Small intestine (tissue), 7 donors: ENCODE data around the gene HS6ST3. TPM values are rescaled to one million over a fixed set of nuclear protein-coding genes. Genes with fewer than 3 reads are reported as not detected.

Source experiments
- DNase-seq, 2 donors: peaks; one replicate each; pipeline versions ENCODE4 v3.0.0 to v3.0.0-alpha.2; 2013
- FAIRE-seq: peaks from 2 replicates; lab custom pipeline; 2012; peaks lifted over from hg19 to GRCh38; lab: Jason Lieb, UNC
- H3K27ac ChIP-seq, 3 donors: one replicate each; pipeline ENCODE4 v1.5.1; 2013; ENCODE audit warnings: low read length in 2 of 3, mild to moderate bottlenecking in 2 of 3, control low read depth in 1 of 3, inconsistent platforms in 1 of 3, low read depth in 1 of 3, moderate library complexity in 1 of 3
- H3K27me3 ChIP-seq, 3 donors: one replicate each; pipeline ENCODE4 v1.6.1; 2013; ENCODE audit warnings: low read length in 3 of 3, inconsistent platforms in 1 of 3; ENCODE audit not compliant: control insufficient read depth in 3 of 3, insufficient read depth in 3 of 3
- H3K36me3 ChIP-seq, 3 donors: one replicate each; pipeline ENCODE4 v1.6.1; 2013; ENCODE audit warnings: low read length in 3 of 3, inconsistent platforms in 1 of 3, low read depth in 1 of 3, mild to moderate bottlenecking in 1 of 3, moderate library complexity in 1 of 3; ENCODE audit not compliant: control insufficient read depth in 3 of 3, insufficient read depth in 2 of 3
- H3K4me1 ChIP-seq, 3 donors: one replicate each; pipeline ENCODE4 v1.6.1; 2013; ENCODE audit warnings: low read length in 2 of 3, inconsistent platforms in 1 of 3, low read depth in 1 of 3, mild to moderate bottlenecking in 1 of 3, moderate library complexity in 1 of 3; ENCODE audit not compliant: control insufficient read depth in 3 of 3, insufficient read depth in 2 of 3
- H3K4me3 ChIP-seq, 3 donors: one replicate each; pipeline ENCODE4 v1.5.1; 2013; ENCODE audit warnings: low read length in 3 of 3, control low read depth in 1 of 3, inconsistent platforms in 1 of 3, low read depth in 1 of 3, mild to moderate bottlenecking in 1 of 3, moderate library complexity in 1 of 3
- H3K9me3 ChIP-seq, 2 donors: one replicate each; pipeline ENCODE4 v1.6.1; 2013; ENCODE audit warnings: low read depth in 1 of 2, low read length in 1 of 2; ENCODE audit not compliant: control insufficient read depth in 2 of 2, insufficient read depth in 1 of 2
- WGBS, 3 donors: extraction: QIAGEN DNeasy Blood & Tissue Kit; methylation state at CpG; one replicate each; pipeline ENCODE4 v1.1.7; 2013; 5-methylcytosine and 5-hydroxymethylcytosine counted together
- polyA plus RNA-seq, 4 donors: library from polyadenylated mRNA; stranded (reverse) in 3 of 4; unstranded in 1 of 4; fragments of 200-250 nt in 3 of 4; fragments of 120-200 nt in 1 of 4; gene quantifications; one replicate each; pipeline versions ENCODE4 v1.2.1 to v1.2.3, GENCODE V29; 2013
- donor health status: healthy with polysubstance abuse.
- donor health status: control.
- donor health status: control.
- donor health status: Bipolar disorder and iron deficiency.
- donor health status: healthy.

Gene HS6ST3
- polyA plus RNA-seq, 4 donors = under 0.01 to 0.86 (median 0.54) TPM; not detected in 1

GRCh38 chr13:96450326-96451020 lies 360.6 kb downstream of the HS6ST3 start:
- DNase-seq = no peak
- Histone ChIP-seq H3K9me3 (peaks cover 0 to 3% of the 10 kb centered on the region in 2 donors), H3K36me3 (no peaks in the 10 kb centered on the region), H3K4me3 (no peak overlapping the region), H3K27ac (no peak overlapping the region), H3K27me3 (no peaks in the 10 kb centered on the region), H3K4me1 (no peaks in the 10 kb centered on the region)
- WGBS, 3 donors = 70 to 88% (median 81%) methylated on average over 4 of the region's 4 CpGs
- FAIRE-seq = no peak

DNA sequence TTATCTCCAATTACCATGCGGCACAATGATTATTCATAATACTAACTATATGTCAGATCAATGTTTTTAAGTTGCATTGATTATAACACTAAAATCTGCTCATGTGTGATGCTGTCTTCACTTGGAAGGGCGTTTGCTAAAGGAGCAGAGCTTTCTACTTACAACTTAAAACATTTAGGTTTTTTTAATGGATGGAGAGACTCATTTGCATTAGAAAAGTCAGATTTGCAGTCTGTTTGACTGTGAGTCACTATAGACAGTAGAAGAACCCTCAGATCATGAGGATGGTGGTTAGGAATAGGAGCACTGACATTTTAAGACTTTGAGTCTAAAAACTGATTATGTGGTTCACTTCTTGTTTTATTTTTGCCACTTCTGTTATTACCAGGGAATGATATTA lies 364.6 kb downstream of the HS6ST3 start:
- DNase-seq (no peak), FAIRE-seq (no peak)
- H3K4me3 ChIP-seq = no peak overlapping the region
- H3K27ac ChIP-seq = no peak overlapping the region
- no peaks in the 10 kb centered on the region for H3K27me3 ChIP-seq
- WGBS, 3 donors = 14 to 29% (median 18%) methylated on average over 2 of the region's 2 CpGs
- H3K4me1 ChIP-seq = no peaks in the 10 kb centered on the region
- H3K9me3 ChIP-seq = no peaks in the 10 kb centered on the region
- H3K36me3 ChIP-seq = no peaks in the 10 kb centered on the region

GRCh38 chr13:96460609-96461008 lies 370.7 kb downstream of the HS6ST3 start:
- Histone ChIP-seq H3K9me3 (no peaks in the 10 kb centered on the region), H3K4me3 (no peak overlapping the region), H3K27ac (no peak overlapping the region), H3K4me1 (no peaks in the 10 kb centered on the region), H3K36me3 (no peaks in the 10 kb centered on the region), H3K27me3 (no peaks in the 10 kb centered on the region)
- FAIRE-seq = no peak
- peak in 1 of 2 donors; percentile 2 for DNase-seq
- 70 to 86% (median 76%) methylated on average over 2 of the region's 2 CpGs for WGBS, 3 donors

DNA sequence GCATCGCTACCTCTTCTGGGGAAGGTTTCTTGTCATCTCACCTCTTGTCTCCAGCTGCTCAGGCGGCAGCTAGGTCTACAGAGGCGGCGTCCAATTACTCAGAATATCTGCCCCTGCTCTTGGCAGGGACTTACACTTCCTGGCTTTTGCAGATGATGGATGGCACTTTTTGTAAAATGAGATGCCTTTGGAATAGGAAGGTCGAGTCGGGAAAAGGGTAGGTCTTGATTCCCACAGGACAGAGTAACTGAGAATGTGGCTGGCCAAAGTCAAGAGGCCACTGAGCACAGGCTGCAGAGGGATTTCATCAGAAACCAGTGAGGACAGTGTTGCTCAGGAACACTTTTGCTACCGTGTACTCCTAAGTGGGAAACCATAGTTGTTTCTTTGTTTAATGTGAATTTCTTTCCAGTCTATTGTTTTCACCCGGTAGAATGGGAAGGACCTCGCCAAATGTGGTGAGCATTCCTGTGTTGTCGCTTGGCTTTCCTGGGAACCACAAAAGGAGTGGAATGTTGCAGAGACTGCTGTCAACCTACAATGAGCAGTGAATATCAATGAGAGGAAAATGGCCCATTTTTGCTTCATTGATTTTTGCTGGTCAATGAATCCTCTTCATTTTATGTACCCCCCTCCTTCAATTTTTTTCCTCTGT lies 383.7 kb downstream of the HS6ST3 start:
- H3K27me3 ChIP-seq = no peaks in the 10 kb centered on the region
- H3K4me3 ChIP-seq = no peak overlapping the region
- H3K4me1 ChIP-seq = no peaks in the 10 kb centered on the region
- peaks cover 0 to 3% of the 10 kb centered on the region in 2 donors for H3K9me3 ChIP-seq
- FAIRE-seq (no peak), DNase-seq (no peak)
- 65 to 77% (median 66%) methylated on average over 10 of the region's 10 CpGs for WGBS, 3 donors
- no peak overlapping the region for H3K27ac ChIP-seq
- no peaks in the 10 kb centered on the region for H3K36me3 ChIP-seq

DNA sequence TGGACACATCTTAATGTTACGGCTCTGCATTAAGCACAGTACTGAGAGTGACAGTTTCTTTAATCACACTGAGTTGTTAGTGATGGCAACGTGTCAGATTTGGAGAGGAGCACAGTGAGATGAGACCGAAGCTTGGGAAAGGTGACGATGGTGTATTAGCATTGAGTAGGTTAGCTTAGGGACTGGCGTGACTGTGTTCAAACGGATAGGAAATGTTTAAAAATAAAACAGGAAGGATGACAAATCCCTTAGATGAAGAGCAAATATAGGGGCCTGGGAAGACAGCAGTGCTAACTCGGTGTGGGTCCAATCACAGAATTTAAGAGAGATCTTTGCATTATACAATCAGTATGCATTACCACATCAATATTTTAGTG lies 384.3 kb downstream of the HS6ST3 start:
- 74 to 86% (median 75%) methylated on average over 7 of the region's 7 CpGs for WGBS, 3 donors
- H3K9me3 ChIP-seq = peaks cover 0 to 3% of the 10 kb centered on the region in 2 donors
- H3K27ac ChIP-seq = no peak overlapping the region
- H3K36me3 ChIP-seq = no peaks in the 10 kb centered on the region
- no peak overlapping the region for H3K4me3 ChIP-seq
- H3K27me3 ChIP-seq = no peaks in the 10 kb centered on the region
- FAIRE-seq = no peak
- no peaks in the 10 kb centered on the region for H3K4me1 ChIP-seq
- DNase-seq = no peak

GRCh38 chr13:96475103-96475502 lies 385.2 kb downstream of the HS6ST3 start:
- WGBS, 3 donors = 72 to 77% (median 75%) methylated on average over 4 of the region's 4 CpGs
- Histone ChIP-seq H3K36me3 (no peaks in the 10 kb centered on the region), H3K27ac (no peak overlapping the region), H3K27me3 (no peaks in the 10 kb centered on the region), H3K4me1 (no peaks in the 10 kb centered on the region), H3K9me3 (peaks cover 0 to 3% of the 10 kb centered on the region in 2 donors), H3K4me3 (no peak overlapping the region)
- FAIRE-seq = no peak
- DNase-seq = no peak

DNA sequence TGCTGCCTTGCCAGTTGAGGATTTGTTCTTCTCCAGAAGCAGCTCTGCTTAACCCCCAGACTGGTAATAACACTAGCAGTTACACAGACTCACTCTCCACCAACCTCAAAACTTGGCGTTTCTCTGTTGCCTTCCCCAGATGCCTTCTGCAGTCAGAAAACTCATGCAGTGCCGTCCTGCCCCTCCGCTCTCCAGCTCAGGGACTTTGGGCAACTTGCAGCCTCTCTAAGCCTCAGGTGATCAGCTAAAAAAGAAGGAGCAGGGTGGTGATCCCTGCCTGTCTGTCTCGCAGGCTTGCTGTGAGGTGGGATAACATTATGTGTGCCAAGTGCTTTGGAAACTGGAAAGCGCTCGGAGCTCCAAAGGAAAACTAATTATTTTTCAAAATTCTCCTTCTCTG lies 391.6 kb downstream of the HS6ST3 start:
- 77 to 80% (median 79%) methylated on average over 6 of the region's 6 CpGs for WGBS, 3 donors
- Histone ChIP-seq H3K27me3 (no peaks in the 10 kb centered on the region), H3K27ac (no peak overlapping the region), H3K36me3 (no peaks in the 10 kb centered on the region), H3K4me3 (no peak overlapping the region), H3K4me1 (no peaks in the 10 kb centered on the region), H3K9me3 (no peaks in the 10 kb centered on the region)
- no peak for DNase-seq
- FAIRE-seq = no peak

DNA sequence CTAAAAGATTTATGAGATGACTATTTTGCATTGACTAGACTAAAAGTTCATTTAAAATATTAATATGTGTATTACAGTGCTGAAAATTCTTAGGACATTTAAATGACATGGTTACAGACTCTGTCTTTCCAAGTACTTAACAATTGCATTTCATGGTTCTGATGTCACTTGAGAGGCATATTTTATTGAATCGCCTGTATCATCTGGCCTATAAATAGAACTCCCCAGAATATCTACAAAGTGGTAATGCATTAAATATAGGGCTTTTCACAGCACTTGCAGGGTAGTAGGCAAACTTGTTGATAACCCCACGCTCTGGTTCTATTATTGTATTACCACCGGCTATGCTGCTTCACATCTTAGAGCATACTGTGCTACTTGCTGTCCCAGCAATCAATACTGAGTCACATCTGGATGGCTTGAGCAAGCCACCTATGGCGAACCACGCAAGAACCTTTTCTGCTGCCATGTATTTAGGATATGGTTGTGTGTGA lies 400.6 kb downstream of the HS6ST3 start:
- Histone ChIP-seq H3K36me3 (no peaks in the 10 kb centered on the region), H3K4me1 (no peaks in the 10 kb centered on the region), H3K4me3 (no peak overlapping the region), H3K27ac (no peak overlapping the region), H3K9me3 (no peaks in the 10 kb centered on the region), H3K27me3 (no peaks in the 10 kb centered on the region)
- FAIRE-seq = no peak
- no peak for DNase-seq
- 88 to 92% (median 92%) methylated on average over 5 of the region's 5 CpGs for WGBS, 3 donors
